Heart right ventricle (tissue), 16 donors: ENCODE data around the gene ZDHHC7. TPM values are rescaled to one million over a fixed set of nuclear protein-coding genes. Genes with fewer than 3 reads are reported as not detected.
"Not testable (repeated sequence)": the region's sequence is repeated elsewhere in the genome, so short reads cannot be mapped to it uniquely, and the experiment has no call there.

ENCODE experiments used
- ATAC-seq, 8 donors: fragments of 200-7000 bp; cut with Tn5 transposase; one replicate each; pipeline ENCODE4 v1.9.1; 2020; ENCODE audit warnings: mild to moderate bottlenecking in 8 of 8, moderate library complexity in 8 of 8, moderate number of reproducible peaks in 1 of 8
- DNase-seq, 2 donors: peaks; one replicate each; pipeline ENCODE4 v3.0.0-alpha.2; 2020
- H3K27ac ChIP-seq, 10 donors: fragments of 200-600 bp; sonication (generic) in 2 of 10; one replicate each; pipeline versions ENCODE4 v1.5.0 to v1.8.0; 2020 to 2022; ENCODE audit warnings: mild to moderate bottlenecking in 3 of 10
- H3K27me3 ChIP-seq, 7 donors: fragments of 200-600 bp; one replicate each; pipeline ENCODE4 v1.8.0; 2021 to 2022; ENCODE audit warnings: mild to moderate bottlenecking in 2 of 7
- H3K36me3 ChIP-seq, 9 donors: fragments of 200-600 bp; sonication (generic) in 1 of 9; one replicate each; pipeline versions ENCODE4 v1.5.0 to v1.8.0; 2020 to 2022; ENCODE audit warnings: mild to moderate bottlenecking in 2 of 9
- H3K4me1 ChIP-seq, 9 donors: fragments of 200-600 bp; sonication (generic) in 1 of 9; one replicate each; pipeline versions ENCODE4 v1.5.0 to v1.8.0; 2020 to 2022; ENCODE audit warnings: mild to moderate bottlenecking in 4 of 9
- H3K4me3 ChIP-seq, 10 donors: fragments of 200-600 bp; sonication (generic) in 2 of 10; one replicate each; pipeline versions ENCODE4 v1.5.0 to v1.8.0; 2020 to 2022; ENCODE audit warnings: mild to moderate bottlenecking in 7 of 10, moderate library complexity in 2 of 10
- H3K9me3 ChIP-seq, 11 donors: fragments of 200-600 bp in 10 of 11; sonication (generic) in 2 of 11; one replicate each; pipeline versions ENCODE4 v1.5.0 to v1.8.0; 2013 to 2022; ENCODE audit warnings: mild to moderate bottlenecking in 2 of 11, control low read depth in 1 of 11, moderate library complexity in 1 of 11
- WGBS, 2 donors: extraction: QIAGEN DNeasy Blood & Tissue Kit; methylation state at CpG; one replicate each; pipeline ENCODE4 v1.1.7; 2013; ENCODE audit warnings: inconsistent platforms in 1 of 2; 5-methylcytosine and 5-hydroxymethylcytosine counted together
- intact Hi-C, 10 donors: fragments of 100-400 bp; cut with DNase I; formaldehyde crosslinking; loops; one replicate each; pipeline versions ENCODE4 v1.11.1 to v1.14.2; 2022
- polyA plus RNA-seq, 2 donors: library from polyadenylated mRNA; stranded (reverse); fragments of 200-250 nt; gene quantifications; one replicate each; pipeline ENCODE4 v1.2.3, GENCODE V29; 2013
- total RNA-seq, 10 donors: library from RNA; stranded (reverse); fragmentation: NEBNext Ultra II Directional in 3 of 10; extraction: Animal tissue kit (Norgen Biotek cat#: 25700) in 3 of 10; gene quantifications; one replicate each; pipeline versions ENCODE4 v1.2.1 to v1.2.4, GENCODE V29; 2021 to 2023
- TF ChIP-seq, protein P1 (sequence below), 9 donors: fragments of 200-600 bp; sonication (generic) in 2 of 9; IDR thresholded peaks; one replicate each; pipeline versions ENCODE4 v1.5.0 to v1.8.0; 2021 to 2022; ENCODE audit warnings: antibody characterized with exemption in 9 of 9, mild to moderate bottlenecking in 5 of 9, moderate library complexity in 1 of 9
- donor health status: Arrhythmogenic right ventricular cardiomyopathy.
- donor health status: ischemic (EF 13 %, LVEDD 7.1; RV severe dilation, severe dysfunction).
- donor health status: healthy with polysubstance abuse.
- donor health status: DM: no; HTN: yes; CAD: no.
- donor health status: DM: no; HTN: no; CAD: no.
- donor health status: ischemic (EF 25% LVEDD 6.9; RV normal size, moderate dysfunction).
- donor health status: ischemic (EF 25% LVEDD 5.7; RV mildly dilated, moderate dysfunction).
- donor health status: healthy.
- donor health status: DM: yes; HTN: yes; CAD: no.
- donor health status: Ischemic cardiomyopathy.
- donor health status: ischemic (EF 35%, LVEDD 5.7; RV mildly dilated, moderate dysfunction).
- donor health status: nonischemic (EF 11% LVEDD 7.7; RV severe dilation, severe dysfunction).
- donor health status: DM: yes; HTN: yes; CAD: no.
- donor health status: PGD.
- donor health status: ischemic (EF 29% LVEDD 5.4; RV normal size, mild dysfunction).
- donor health status: nonischemic (EF 23%, LVEDD 6.1; RV moderate dilation, normal function).

Gene ZDHHC7
- total and polyA plus RNA-seq, 12 donors: 15.1 to 55.5 (median 41.8) TPM

DNA sequence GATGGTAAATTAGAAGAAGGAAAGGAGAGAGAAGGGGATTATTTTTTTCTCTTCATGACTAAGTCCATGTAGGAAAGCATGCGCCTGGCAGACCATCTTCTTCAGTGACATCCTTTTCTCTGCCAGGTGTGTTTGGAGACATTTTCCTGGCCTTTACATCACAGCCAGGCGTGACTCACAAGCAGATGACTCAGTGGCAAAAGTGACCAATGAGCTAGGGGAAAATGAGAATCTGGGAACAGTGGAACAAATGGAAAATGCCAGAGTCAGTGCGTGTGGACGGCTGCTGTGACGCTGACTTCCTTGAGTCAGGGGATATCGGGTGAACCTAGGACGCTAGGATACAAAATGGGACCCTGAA lies 25.7 kb upstream of the ZDHHC7 start:
- Histone ChIP-seq H3K27ac (no peak overlapping the region), H3K27me3 (no peaks in the 10 kb centered on the region), H3K4me3 (no peak overlapping the region), H3K9me3 (no peaks in the 10 kb centered on the region), H3K4me1 (peaks cover 0 to 11% (median 0%) of the 10 kb centered on the region in 9 donors), H3K36me3 (peaks cover 0 to 8% (median 0%) of the 10 kb centered on the region in 9 donors)
- TF ChIP-seq, protein P1, sequence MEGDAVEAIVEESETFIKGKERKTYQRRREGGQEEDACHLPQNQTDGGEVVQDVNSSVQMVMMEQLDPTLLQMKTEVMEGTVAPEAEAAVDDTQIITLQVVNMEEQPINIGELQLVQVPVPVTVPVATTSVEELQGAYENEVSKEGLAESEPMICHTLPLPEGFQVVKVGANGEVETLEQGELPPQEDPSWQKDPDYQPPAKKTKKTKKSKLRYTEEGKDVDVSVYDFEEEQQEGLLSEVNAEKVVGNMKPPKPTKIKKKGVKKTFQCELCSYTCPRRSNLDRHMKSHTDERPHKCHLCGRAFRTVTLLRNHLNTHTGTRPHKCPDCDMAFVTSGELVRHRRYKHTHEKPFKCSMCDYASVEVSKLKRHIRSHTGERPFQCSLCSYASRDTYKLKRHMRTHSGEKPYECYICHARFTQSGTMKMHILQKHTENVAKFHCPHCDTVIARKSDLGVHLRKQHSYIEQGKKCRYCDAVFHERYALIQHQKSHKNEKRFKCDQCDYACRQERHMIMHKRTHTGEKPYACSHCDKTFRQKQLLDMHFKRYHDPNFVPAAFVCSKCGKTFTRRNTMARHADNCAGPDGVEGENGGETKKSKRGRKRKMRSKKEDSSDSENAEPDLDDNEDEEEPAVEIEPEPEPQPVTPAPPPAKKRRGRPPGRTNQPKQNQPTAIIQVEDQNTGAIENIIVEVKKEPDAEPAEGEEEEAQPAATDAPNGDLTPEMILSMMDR (IDR thresholded peaks at IDR 0.05): no peak
- intact Hi-C loops: no loop called here
- no peak for ATAC-seq
- WGBS, 2 donors: 91 to 96% methylated on average over 7 of the region's 7 CpGs
- no peak for DNase-seq

DNA sequence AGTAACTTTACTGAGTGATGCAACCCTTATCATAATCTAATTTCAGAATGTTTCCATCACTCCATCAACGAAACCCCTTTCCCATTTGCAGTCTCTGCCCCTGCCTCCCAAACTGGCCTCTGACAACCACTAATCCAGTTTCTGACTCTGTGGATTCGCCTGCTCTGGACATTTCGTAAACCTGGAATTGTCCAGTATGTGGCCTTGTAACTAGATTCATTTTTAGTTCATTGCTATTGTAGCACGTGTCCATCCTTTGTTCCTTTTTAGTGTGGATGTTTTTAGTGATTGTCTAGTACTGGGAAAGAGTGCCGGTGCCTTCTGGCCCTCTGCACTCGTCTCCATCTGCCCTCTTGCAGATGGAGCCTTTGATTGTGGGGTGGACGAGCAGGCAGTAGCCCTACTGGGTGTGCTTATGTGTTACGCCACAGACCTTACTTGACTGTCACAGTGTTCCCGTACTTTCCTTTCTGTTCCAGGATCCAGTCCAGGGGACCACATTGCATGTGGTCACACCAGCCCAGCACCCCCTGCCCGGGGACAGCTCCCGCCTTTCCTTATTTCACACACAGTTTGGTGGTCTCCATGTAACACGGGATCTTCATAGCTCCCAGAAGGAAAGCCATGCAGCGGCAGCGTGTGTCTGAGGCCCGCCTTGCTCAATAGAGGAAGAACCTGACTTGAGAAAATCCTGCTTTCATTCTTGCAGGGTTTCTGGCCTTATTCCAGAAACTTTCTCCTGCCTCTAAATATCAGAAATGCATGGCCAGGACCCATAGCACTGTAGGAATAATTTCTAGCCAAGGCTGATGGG lies 25.1 kb upstream of the ZDHHC7 start:
- peaks cover 0 to 14% (median 0%) of the 10 kb centered on the region in 9 donors for H3K36me3 ChIP-seq
- DNase-seq (no peak), ATAC-seq (no peak)
- WGBS, 2 donors: 87 to 90% methylated on average over 15 of the region's 15 CpGs
- no peak overlapping the region for H3K4me3 ChIP-seq
- H3K27me3 ChIP-seq: no peaks in the 10 kb centered on the region
- peaks cover 0 to 11% (median 0%) of the 10 kb centered on the region in 9 donors for H3K4me1 ChIP-seq
- no peaks in the 10 kb centered on the region for H3K9me3 ChIP-seq
- H3K27ac ChIP-seq: no peak overlapping the region
- intact Hi-C loops: no loop called here
- TF ChIP-seq, protein P1 (IDR thresholded peaks at IDR 0.05): no peak

DNA sequence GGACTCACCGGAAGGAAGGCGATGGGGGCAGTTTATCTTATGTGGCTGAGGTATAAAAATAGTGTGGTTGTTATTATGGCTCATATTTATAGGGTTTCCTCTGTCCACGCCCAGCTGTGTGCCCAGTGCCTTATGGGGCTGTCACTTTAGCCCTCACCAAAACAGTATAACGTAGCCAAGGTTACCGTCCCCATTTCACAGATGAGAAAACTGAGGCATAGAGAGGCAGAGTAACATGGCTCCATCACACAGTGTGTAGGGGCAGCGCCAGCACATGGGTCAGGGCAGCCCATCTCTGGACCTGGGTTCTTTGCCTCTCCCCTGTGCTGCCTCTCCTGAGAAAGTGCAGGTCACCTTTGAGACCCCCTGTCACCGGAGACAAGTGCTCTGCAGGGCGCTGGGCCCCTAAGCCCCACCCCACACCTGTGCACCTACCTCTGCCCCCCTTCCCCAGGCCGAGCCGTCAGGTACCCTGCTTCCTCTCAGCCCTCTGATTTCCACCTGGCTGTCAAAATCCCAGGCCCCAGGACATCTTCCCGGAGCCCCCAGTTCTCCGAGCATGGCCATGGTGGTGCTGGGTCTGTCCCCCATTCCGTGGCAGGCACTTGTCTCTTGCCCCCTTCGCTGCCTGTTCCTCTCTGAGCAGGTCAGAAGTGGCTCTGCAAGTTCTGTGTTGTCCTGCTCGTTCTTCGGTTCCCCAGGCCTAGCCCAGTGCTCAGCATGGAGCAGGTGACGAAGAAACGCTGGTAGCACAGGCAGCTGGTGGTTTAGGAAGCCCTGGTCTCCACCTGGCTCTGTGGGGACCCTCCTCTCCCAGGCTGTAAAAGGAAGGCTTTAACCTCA lies 23.5 kb upstream of the ZDHHC7 start:
- no peak overlapping the region for H3K4me3 ChIP-seq
- ATAC-seq (no peak), DNase-seq (no peak)
- intact Hi-C loops: loop anchor here in 1 of 10 donors (5.0 kb wide), 1 partner anchor 47 kb away; no protein-coding TSS in a partner anchor
- H3K4me1 ChIP-seq: peaks cover 0 to 17% (median 0%) of the 10 kb centered on the region in 9 donors
- no peaks in the 10 kb centered on the region for H3K9me3 ChIP-seq
- H3K36me3 ChIP-seq: peaks cover 0 to 14% (median 0%) of the 10 kb centered on the region in 9 donors
- 90% methylated on average over 18 of the region's 18 CpGs for WGBS, 2 donors
- TF ChIP-seq, protein P1 (IDR thresholded peaks at IDR 0.05): no peak
- H3K27ac ChIP-seq: no peak overlapping the region
- H3K27me3 ChIP-seq: no peaks in the 10 kb centered on the region

DNA sequence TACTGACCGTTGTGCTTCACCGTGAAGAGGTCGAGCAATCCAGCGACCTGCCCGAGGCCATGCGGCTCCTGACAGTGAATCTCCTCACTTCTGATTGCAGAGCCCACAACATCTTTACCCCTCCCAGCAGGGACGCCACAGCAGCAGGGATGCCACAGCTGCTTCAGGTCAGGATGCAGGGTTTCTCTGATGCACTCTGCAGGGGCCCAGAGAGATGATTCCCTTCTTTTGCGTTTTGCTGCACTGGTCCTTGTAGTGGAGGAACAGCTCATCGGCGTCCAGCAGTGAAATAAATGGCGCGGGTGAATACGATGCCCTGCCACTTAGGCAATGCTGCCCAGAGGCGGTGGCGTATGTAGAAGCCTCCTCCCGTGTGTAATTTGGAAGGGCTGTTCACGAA lies 21.8 kb upstream of the ZDHHC7 start:
- TF ChIP-seq, protein P1 (IDR thresholded peaks at IDR 0.05): no peak
- Histone ChIP-seq H3K4me3 (no peak overlapping the region), H3K36me3 (peaks cover 0 to 14% (median 0%) of the 10 kb centered on the region in 9 donors), H3K27ac (no peak overlapping the region), H3K27me3 (no peaks in the 10 kb centered on the region), H3K4me1 (peaks cover 2 to 33% (median 15%) of the 10 kb centered on the region in 9 donors), H3K9me3 (no peaks in the 10 kb centered on the region)
- ATAC-seq (no peak), DNase-seq (no peak)
- WGBS, 2 donors: 87 to 90% methylated on average over 17 of the region's 17 CpGs
- intact Hi-C loops: loop anchor here in 1 of 10 donors (5.0 kb wide), 1 partner anchor 49 kb away; no protein-coding TSS in a partner anchor

DNA sequence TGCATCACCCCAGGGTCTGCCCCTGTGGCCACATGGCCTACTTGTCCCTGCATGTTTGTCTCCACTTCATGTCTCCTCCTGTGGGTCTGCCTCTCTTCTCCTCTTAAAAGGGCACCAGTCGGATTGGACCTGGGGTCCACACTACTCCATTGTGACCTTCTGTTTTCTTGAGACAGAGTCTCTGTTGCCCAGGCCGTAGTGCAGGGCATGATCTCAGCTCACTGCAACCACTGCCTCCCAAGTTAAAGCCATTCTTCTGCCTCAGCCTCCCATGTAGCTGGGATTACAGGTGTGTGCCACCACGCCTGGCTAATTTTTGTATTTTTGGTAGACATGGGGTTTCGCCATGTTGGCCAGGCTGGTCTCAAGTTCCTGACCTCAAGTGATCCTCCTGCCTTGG lies 20.9 kb upstream of the ZDHHC7 start:
- not testable (repeated sequence) for H3K27me3 ChIP-seq, H3K27ac ChIP-seq, H3K9me3 ChIP-seq, H3K4me3 ChIP-seq, DNase-seq, ATAC-seq
- H3K36me3 ChIP-seq: peaks cover 0 to 14% (median 0%) of the 10 kb centered on the region in 9 donors
- WGBS, 2 donors: 94 to 97% methylated on average over 4 of the region's 4 CpGs
- intact Hi-C loops: loop anchor here in 1 of 10 donors (5.0 kb wide), 1 partner anchor 50 kb away; no protein-coding TSS in a partner anchor
- peaks cover 5 to 36% (median 20%) of the 10 kb centered on the region in 9 donors for H3K4me1 ChIP-seq
